Activated effector memory CD4-positive, alpha-beta T cell treated with Interleukin-2 at 50 U/mL for 16 hours (primary cell): ENCODE measurements around the gene ZFR.
"Not testable (repeated sequence)": the region's sequence is repeated elsewhere in the genome, so short reads cannot be mapped to it uniquely, and the experiment has no call there.

Experiments used
- DNase-seq: peaks from one replicate; pipeline ENCODE4 v3.0.0-alpha.2; 2020

ZFR gene

DNA sequence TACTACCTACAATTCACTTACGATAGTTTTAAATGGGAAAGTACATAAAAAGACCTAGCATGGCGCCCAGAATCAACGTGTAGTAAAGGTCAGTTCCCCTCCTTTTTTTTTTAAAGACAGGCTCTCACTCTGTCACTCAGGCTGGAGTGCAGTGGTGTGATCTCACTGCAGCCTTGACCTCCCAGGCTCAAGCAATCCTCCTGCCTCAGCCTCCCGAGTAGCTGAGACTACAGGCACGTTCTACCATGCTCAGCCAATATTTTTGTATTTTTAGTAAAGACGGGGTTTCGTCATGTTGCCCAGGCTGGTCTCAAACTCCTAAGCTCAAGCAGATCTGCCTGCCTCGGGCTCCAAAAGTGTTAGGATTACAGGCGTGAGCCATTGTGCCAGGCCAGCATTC, 91.1 kb downstream of the ZFR start:
- DNase-seq = no peak

GRCh38 chr5:32352685-32353084, 91.9 kb downstream of the ZFR start:
- no peak for DNase-seq

- DNase-seq = no peak
Measured at GRCh38 chr5:32346869-32347268, 97.7 kb downstream of the ZFR start.

DNA sequence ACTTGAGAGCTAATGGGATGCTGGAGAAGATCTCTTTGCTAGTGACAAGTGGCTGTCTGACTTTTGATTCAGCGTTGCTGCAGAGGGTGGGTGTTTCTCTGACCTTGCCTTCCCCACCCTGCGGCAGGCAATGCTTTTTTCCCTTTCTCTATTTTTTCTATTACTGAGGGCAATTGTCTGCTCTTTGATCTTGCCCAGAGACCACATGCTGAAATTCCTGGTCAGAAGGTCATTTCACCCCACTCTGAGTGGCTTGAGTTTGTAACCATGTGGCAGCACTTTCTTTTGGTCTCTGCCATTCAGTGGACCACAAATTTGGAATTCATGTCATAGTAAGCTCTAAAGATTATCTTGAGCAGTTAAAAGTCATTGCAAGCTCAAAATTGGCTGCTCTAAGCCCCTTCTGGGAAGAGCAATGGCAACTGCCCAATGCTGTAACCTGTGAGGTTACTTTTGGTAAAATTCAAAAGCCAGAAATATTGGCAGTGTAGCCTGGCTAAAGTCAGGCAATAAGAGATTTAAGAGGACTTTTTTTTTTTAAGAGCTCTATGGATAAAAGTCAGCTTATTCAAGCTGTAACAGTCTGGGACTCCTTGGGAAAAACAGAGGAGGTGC, 101.4 kb downstream of the ZFR start:
- DNase-seq = no peak

GRCh38 chr5:32342656-32343055, 101.9 kb downstream of the ZFR start:
- DNase-seq = no peak

- DNase-seq = no peak
Measured at GRCh38 chr5:32339878-32340277, 104.7 kb downstream of the ZFR start.

GRCh38 chr5:32339198-32339597, 105.3 kb downstream of the ZFR start:
- DNase-seq = no peak

GRCh38 chr5:32332966-32333365, 111.6 kb downstream of the ZFR start:
- no peak for DNase-seq

GRCh38 chr5:32332361-32332760, 112.2 kb downstream of the ZFR start:
- no peak for DNase-seq

DNA sequence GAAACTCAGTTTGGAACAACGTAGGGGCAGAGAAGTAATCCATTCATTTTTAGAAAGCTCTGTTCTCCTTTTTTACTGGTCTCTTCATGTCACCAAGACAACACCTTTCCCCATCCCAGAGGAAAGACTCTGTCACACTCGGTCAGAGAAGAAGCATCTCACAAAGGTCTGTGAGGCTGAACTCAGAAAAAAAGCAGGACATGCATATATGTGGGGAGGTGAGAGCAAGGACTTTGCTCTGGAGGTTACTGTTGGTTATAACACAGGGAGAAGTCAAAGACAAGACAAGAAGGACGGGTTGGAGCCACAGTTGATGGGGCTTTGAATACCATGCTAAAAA, 112.6 kb downstream of the ZFR start:
- no peak for DNase-seq

DNA sequence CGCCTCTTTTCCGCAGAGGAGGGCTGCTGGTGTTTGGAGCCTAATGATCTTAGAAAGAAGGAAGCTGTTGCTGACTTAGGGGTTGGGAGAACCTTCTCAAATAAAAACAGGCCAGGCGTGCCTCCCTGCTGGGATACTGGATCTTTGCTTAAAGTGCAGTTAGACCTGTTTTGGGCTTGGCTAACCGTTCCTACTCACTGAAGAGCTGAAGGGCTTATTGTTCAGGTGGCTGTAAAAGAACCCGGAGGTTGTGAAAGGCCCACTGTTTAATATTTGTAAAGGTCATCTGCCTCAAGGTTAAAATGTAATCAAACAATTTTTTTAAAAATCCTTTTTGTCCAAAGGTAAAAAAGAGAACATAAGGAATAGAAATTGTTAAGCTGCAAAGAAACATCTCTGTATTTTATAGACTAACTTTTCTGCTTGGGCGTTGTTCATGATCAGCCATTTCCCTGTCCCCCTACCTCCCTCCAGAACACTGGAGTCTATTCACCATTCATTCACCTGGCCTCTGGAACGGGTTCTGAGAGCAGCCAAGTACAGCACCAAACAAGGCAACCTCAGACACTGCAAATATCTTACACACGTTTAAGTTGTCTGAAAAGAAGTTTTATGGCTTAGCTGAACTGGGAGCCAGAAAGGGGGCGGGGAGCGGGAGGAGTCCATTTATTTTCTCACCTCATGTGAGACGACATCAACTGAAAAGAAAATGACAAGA, 113.2 kb downstream of the ZFR start:
- no peak for DNase-seq

GRCh38 chr5:32330126-32330971, 114.2 kb downstream of the ZFR start:
- no peak for DNase-seq

DNA sequence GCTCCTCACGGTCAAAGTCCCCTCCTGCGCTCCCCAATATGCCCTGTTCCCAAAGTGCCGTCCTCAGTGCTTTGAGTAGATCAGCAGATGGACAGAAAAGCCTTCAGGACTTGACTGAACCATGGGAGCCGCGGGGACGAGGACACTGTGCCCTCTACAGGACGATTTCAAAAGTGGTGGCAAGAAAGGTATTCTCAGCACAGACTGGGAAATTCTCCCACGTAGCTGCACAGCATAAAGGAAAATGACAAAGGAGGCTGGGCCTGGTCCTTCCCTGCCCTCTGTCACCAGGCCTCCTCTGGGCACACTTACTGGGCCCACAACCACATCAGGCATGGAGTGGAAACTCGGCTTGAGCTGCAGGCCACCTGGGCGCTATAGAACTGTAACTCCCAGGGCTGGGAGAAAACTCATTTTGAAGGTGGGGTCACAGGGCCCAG, 115.1 kb downstream of the ZFR start:
- DNase-seq = peak; percentile 27

GRCh38 chr5:32326216-32326772, 118.2 kb downstream of the ZFR start:
- DNase-seq = no peak

- DNase-seq = no peak
Measured at GRCh38 chr5:32325616-32326015, 118.9 kb downstream of the ZFR start.

- no peak for DNase-seq
Measured at GRCh38 chr5:32325062-32325461, 119.5 kb downstream of the ZFR start.

DNA sequence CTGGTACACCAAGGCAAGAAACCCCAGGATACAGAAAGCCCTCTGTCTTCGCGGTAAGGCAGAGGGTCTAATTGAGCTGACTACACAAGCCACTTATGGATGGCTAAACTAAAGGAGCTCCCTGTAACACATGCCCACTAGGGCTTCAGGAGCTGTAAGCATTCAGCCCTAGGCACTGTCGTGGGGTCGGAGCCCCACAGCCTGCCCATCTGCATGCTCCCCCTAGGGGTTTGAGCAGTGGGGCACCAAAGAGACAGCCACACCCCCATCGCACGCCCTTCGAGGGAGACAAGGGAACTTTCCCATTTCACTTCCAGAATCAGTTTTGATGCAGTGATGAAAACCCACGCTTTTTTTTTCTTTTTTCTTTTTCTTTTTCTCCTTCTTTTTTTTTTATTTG, 120.8 kb downstream of the ZFR start:
- DNase-seq = no peak

GRCh38 chr5:32322882-32323281, 121.7 kb downstream of the ZFR start:
- no peak for DNase-seq

DNA sequence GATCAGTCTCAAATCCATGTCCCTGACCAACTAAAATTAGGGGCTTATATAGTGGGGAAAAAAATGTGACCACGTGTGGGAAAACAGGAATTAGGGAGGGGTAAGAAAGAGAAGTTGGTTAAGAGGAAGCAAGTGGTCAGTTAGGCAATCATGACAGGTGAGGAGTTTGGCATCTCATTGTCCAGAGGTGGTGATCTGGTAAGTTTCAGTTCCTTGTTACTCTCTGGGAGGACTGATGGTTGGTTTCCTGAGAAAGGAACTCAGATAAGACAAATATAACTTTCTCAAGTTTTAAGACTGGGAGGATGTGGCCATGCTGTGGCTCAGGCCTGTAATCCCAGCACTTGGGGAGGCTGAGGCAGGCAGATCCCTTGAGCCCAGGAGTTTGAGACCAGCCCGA, 122.8 kb downstream of the ZFR start:
- not testable (repeated sequence) for DNase-seq

DNA sequence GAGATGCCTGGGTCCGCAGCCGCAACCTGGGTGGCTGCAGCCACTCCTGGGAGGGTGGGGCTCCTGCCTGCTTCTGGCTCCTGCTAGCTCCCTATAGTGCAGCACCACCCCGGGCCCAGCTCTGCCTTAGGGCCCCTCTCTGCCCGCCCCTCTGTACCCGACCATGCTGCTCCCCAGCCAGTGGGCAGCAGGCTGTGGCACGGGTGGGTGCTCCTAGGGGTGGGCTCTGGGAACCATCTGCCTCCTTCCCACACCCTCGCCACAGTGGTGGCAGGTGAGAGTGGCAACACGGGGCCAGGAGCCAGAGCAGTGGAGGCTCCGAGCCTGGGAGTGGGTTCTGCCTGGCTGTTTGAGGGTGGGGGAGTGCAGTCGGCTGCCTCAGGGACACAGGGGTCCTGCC, 124.0 kb downstream of the ZFR start:
- no peak for DNase-seq

DNA sequence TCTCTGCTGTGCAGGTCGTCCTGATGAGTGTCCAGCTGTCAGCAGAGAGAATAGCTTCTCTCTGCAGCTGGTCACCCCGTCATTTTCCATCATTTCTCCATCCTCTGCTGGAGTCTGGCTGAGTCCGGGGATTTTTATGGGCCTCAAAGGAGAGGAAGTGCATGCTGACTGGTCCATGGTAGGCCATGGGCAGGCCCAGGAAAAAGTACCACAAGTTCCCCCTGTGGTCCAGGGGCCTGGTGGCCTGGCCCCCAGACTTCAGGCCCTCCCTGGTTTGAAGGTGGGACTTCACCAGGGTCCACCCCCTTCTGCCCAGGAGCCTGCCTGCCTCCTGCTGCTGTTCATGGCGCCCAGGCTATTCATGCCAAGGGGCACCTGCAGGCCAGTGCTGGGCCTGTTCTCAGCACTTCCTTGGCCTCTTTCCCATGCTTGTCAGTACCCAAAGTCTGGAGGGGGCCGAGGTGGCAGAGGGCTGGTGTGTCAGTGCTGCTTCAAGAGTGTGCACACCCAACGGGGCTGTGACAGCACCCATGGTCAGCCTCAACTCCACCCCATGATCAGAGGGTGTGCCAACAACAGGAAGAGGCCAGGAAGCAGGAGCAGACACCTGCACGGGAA, 124.5 kb downstream of the ZFR start:
- DNase-seq = no peak

DNA sequence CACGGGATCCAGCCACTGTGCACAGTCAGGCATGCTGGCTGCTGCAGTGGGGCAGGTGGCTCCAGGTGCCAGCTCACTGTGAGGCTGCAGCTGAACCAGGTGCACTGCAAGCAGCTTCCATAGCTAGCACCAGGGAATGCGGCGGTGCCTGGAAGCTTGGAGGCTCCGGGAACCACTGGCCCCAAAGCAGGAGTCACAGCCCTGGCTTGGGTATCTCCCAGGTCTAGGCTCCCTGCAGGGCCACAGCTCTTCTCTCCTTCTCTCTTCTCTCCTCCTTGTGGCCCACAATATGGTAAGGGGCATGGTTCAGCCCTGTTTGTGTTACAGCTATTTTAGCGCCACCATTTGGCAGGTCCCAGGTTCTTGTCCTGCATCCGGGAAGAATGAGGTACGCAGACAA, 125.1 kb downstream of the ZFR start:
- DNase-seq = no peak

GRCh38 chr5:32317041-32317440, 127.5 kb downstream of the ZFR start:
- DNase-seq = no peak
